ENCODE data around the gene FKBP6.
A peak's percentile ranks its signal among the peaks of the same experiment; 100 is the strongest.
"Not testable (repeated sequence)": the region's sequence is repeated elsewhere in the genome, so short reads cannot be mapped to it uniquely, and the experiment has no call there.

Gene FKBP6

GRCh38 chr7:73395538-73396503 is 67.9 kb downstream of the FKBP6 start:
- DNase-seq (ENCODE audit: low read depth in 2 of 2), result no peak

DNA sequence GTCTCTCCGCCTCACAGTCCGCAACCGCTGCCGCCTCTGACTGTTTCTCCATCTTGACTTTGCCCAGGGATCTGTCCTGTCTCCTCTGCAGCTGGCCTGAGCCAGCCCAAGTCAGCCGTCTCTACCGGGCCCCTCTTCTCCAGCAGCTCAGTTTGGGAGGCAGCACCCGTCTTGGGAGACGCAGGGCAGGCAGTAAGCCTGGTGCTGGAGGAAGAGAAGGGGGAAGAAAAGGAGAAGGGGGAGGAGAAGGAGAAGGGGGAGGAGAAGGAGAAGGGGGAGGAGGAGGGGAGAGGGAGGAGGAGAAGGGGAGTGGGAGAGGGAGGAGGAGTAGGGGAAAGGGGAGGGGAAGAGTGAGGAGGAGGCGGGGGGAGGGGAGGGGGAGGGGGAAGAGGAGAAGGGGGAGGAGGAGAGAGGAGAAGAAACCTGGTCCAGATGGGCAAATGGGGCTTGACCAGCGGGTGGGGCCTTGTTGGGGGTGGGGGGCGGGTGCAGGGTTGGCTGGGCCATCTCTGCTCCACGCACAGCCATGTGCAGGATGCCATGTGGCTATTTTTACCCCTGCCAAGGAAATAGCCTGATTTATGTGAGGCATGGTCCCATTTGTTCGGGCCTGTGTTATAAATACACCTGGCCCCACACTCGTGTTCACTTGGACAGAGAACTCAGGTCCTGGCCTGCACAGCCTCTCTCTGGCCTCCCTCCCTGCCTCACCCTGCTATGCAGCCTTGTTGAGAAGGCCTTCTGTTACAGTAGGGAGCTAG is 69.7 kb downstream of the FKBP6 start:
- DNase-seq (ENCODE audit: low read depth in 2 of 2), result no peak

DNA sequence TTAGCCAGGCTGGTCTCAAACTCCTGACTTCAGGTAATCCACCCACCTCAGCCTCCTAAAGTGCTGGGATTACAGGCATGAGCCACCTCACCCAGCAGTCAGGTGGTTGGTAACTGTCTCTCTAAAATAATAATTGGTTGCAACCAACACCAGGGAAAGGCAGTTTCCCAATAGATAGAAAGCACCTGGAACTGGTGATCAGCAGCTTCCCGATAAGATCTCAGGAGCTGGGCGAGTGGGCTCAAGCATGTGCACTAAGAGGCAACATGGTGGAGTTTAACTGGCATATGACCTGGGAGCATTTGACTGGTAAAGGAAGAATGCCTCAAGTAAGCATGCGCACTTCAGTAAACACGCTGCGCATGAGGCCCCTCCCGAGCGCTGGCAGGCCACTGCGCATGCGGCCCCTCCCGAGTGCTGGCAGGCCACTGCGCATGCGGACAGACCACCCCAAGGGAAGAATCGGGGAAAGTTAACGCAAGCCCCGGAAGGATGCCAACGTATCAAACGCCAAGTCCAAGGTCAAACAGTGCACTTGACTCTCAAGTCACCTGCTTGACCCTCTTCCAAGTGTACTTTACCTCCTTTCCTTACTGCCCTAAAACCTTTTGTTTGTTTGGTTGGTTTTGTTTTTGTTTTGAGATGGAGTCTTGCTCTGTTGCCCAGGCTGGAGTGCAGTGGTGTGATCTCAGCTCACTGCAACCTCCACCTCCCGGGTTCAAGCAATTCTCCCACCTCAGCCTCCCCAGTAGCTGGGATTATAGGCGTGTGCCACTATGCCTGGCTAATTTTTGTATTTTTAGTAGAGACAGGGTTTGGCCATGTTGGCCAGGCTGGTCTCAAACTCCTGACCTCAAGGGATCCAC is 71.5 kb downstream of the FKBP6 start:
- peak; percentile 31 to 67 for DNase-seq (ENCODE audit: low read depth in 2 of 2)

GRCh38 chr7:73404860-73405259 is 76.9 kb downstream of the FKBP6 start:
- not testable (repeated sequence) for DNase-seq (ENCODE audit: low read depth in 2 of 2)

All from stimulated activated CD4-positive, alpha-beta T cell treated with anti-CD3 and anti-CD28 coated beads, Interleukin-1b, Interleukin-23, amount 100 ng/mL, for 4 hours (primary cell).